Activated CD4-positive, CD25-positive, alpha-beta regulatory T cell (primary cell): Measurements from ENCODE around the gene AKT1S1.

Experiments used
- DNase-seq, 4 experiments: peaks; one replicate each; lab custom pipeline; 2025; lab: John Stamatoyannopoulos, UW

The AKT1S1 gene

GRCh38 chr19:49883094-49883493 is 5.9 kb upstream of the AKT1S1 start:
- no peak for DNase-seq

- DNase-seq, result no peak
Observed at GRCh38 chr19:49882643-49883042, 5.5 kb upstream of the AKT1S1 start.

- no peak for DNase-seq
Observed at GRCh38 chr19:49881672-49882394, 4.7 kb upstream of the AKT1S1 start.

- DNase-seq, result no peak
Observed at GRCh38 chr19:49881186-49881585, 4.0 kb upstream of the AKT1S1 start.

GRCh38 chr19:49880162-49880869 is 3.2 kb upstream of the AKT1S1 start:
- no peak for DNase-seq

- no peak for DNase-seq
Observed at GRCh38 chr19:49879243-49879963, 2.2 kb upstream of the AKT1S1 start.

GRCh38 chr19:49878744-49879070 is 1.6 kb upstream of the AKT1S1 start:
- DNase-seq, result no peak

- peak; percentile 95 to 98 (median 98) for DNase-seq
Observed at GRCh38 chr19:49877879-49878743, 956 bp upstream of the AKT1S1 start.

- DNase-seq, result peak; percentile 88 to 95 (median 92)
Observed at GRCh38 chr19:49876422-49877019, 634 bp downstream of the AKT1S1 start.

GRCh38 chr19:49875857-49876421 is 1.2 kb downstream of the AKT1S1 start:
- peak in 3 of 4 experiments; percentile 34 to 59 (median 40) for DNase-seq

- DNase-seq, result no peak
Observed at GRCh38 chr19:49875177-49875576, 2.0 kb downstream of the AKT1S1 start.

GRCh38 chr19:49874503-49875157 is 2.5 kb downstream of the AKT1S1 start:
- no peak for DNase-seq

- no peak for DNase-seq
Observed at GRCh38 chr19:49873834-49874233, 3.3 kb downstream of the AKT1S1 start.

GRCh38 chr19:49873129-49873521 is 4.0 kb downstream of the AKT1S1 start:
- no peak for DNase-seq

- no peak for DNase-seq
Observed at GRCh38 chr19:49872245-49873128, 4.7 kb downstream of the AKT1S1 start.

- no peak for DNase-seq
Observed at GRCh38 chr19:49871349-49871985, 5.7 kb downstream of the AKT1S1 start.

GRCh38 chr19:49870309-49870901 is 6.8 kb downstream of the AKT1S1 start:
- DNase-seq, result no peak

- DNase-seq, result peak; percentile 68 to 75 (median 70)
Observed at GRCh38 chr19:49869484-49870308, 7.5 kb downstream of the AKT1S1 start.
